HUES48 (cell line): ENCODE results near the gene MAP3K3.
"Not testable (repeated sequence)": the region's sequence is repeated elsewhere in the genome, so short reads cannot be mapped to it uniquely, and the experiment has no call there.

Source experiments
- H3K27ac ChIP-seq: one replicate; pipeline ENCODE4 v1.7.0; 2013; ENCODE audit warnings: low read depth, low read length, inconsistent platforms
- H3K27me3 ChIP-seq: 2 replicates; pipeline ENCODE4 v1.6.1; 2013; ENCODE audit warnings: mild to moderate bottlenecking, low read length; ENCODE audit not compliant: control insufficient read depth, insufficient read depth
- H3K36me3 ChIP-seq: 2 replicates; pipeline ENCODE4 v1.6.1; 2013; ENCODE audit warnings: low read length; ENCODE audit not compliant: control insufficient read depth, insufficient read depth
- H3K4me1 ChIP-seq: 2 replicates; pipeline ENCODE4 v1.6.1; 2013; ENCODE audit warnings: mild to moderate bottlenecking, low read length; ENCODE audit not compliant: control insufficient read depth, insufficient read depth
- H3K4me3 ChIP-seq: 2 replicates; pipeline ENCODE4 v1.5.1; 2013; ENCODE audit warnings: mild to moderate bottlenecking, low read depth, low read length
- H3K9ac ChIP-seq: 2 replicates; pipeline ENCODE4 v1.6.1; 2013; ENCODE audit warnings: mild to moderate bottlenecking, low read depth, low read length, moderate library complexity
- H3K9me3 ChIP-seq: 2 replicates; pipeline ENCODE4 v1.6.1; 2013; ENCODE audit warnings: low read length; ENCODE audit not compliant: control insufficient read depth, insufficient read depth

MAP3K3 gene

DNA sequence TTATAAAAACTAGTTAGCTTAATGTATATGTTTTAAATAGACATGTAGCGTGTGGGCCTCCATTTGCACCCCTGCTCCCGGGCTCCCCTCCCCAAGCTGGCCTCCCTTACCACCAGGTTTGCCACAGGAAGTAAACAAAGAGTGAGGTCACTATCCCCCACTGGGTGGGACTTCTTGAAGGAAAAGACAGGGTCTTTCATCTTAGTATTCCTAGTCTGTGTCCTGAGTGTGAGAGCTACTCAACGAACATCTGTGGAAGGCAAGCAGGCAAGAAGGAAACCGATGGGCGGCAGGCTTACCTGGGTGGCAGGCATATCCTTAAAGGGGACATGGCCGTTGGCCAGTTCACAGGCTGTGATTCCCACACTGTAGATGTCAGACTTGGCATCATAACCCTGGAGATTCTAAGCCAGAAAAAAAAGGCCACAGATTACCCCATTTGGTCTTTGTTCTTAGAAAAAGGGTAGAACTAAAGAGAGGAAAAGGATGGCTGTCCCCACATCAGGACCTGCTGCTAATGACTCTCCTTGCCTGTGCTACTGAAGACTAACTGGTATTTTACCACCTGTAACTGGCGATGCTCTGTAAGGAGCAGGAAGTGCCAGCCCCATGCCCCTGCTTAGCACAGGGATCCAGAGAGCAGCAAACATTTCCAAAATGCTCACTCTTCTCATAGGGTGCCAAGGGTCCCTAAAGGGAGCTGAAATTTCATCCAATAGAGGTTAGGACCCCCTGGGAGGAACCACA is 84.3 kb downstream of the MAP3K3 start:
- peaks cover 50% of the 10 kb centered on the region for H3K36me3 ChIP-seq
- H3K4me3 ChIP-seq: no peak overlapping the region
- no peaks in the 10 kb centered on the region for H3K9me3 ChIP-seq
- H3K4me1 ChIP-seq: peaks cover under 1% of the 10 kb centered on the region; the same call in 1 of the 2 replicates
- H3K27me3 ChIP-seq: no peaks in the 10 kb centered on the region
- no peak overlapping the region for H3K27ac ChIP-seq
- no peak overlapping the region for H3K9ac ChIP-seq

DNA sequence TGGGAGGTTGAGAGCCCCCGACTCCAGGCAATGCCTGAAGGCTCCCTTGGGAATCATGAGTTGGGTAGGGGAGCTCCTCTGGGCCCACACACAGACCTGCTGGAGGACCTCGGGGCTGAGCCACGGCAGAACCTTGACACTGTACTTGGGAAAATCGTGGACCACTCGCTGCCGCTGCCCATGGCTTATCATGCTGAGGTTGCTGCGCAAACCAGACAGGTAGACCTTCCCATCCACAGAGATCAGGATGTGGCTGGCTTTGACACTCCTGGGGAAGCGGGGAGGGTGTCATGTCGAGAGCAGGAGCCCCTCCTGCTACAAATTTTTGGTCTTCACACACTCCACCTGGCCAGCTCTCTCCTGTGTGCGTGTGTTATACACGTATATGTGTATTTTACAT is 84.9 kb downstream of the MAP3K3 start:
- Histone ChIP-seq H3K36me3 (peaks cover 56% of the 10 kb centered on the region), H3K27me3 (no peaks in the 10 kb centered on the region), H3K4me1 (no peaks in the 10 kb centered on the region), H3K9me3 (no peaks in the 10 kb centered on the region), H3K9ac (no peak overlapping the region), H3K27ac (no peak overlapping the region), H3K4me3 (no peak overlapping the region)

DNA sequence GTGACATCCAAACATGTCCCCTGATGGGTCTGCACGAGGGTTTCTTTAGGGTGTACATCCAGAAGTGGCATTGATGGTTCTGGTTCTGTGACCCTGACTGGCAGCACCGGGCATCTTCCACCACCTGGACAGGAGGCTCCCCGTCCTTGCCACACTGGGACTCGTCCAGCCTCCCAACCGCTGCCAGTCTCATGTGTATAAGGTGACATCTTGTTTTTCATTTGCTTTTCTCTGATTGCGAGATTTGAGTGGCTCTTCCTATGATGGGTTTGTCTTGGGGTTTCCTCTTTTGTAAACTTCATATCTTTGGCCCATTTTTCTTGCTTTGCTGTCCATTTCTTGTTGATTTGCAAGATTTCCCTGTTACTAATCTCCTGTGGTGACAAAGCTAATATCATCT is 86.9 kb downstream of the MAP3K3 start:
- Histone ChIP-seq H3K27ac (no peak overlapping the region), H3K9me3 (no peaks in the 10 kb centered on the region), H3K9ac (no peak overlapping the region), H3K4me3 (no peak overlapping the region), H3K4me1 (no peaks in the 10 kb centered on the region), H3K36me3 (peaks cover 52% of the 10 kb centered on the region), H3K27me3 (no peaks in the 10 kb centered on the region)

DNA sequence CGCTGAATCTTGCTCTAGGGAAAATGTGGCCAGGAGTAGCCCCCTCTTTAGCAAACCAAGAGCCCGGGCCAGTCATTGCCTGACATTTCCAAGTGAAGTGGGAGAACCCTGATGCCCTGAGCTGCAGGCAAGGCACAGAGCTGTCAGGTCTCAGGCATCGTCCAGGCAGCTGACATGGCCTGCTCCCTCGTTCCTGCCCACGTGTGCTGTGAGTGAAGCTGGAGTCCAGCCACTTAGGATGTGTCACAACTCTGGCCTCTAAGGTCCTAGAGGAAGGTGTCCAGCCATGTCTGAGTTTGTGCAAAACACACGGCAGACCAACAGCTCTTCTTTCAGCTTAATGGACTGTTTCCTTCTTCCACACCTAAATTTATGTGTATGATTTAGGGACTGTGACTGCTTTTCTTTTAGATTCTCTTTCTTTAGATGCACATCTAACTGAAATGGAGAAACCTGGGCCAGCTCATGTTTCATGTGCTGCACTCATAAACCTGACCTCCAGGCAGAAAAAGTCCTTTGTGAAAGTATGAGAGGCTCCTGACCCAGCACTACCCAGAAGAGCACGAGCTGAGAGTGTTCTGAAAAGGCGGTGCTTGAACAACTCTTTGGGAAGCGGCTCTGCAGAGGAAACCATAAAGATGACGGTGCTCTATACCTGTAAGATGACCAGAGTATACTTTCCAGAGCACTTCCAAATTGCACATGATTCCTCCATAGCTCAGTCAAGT is 92.5 kb downstream of the MAP3K3 start:
- no peaks in the 10 kb centered on the region for H3K27me3 ChIP-seq
- H3K36me3 ChIP-seq: peaks cover 34% of the 10 kb centered on the region
- no peak overlapping the region for H3K4me3 ChIP-seq
- no peak overlapping the region for H3K27ac ChIP-seq
- H3K4me1 ChIP-seq: no peaks in the 10 kb centered on the region
- no peak overlapping the region for H3K9ac ChIP-seq
- H3K9me3 ChIP-seq: no peaks in the 10 kb centered on the region

DNA sequence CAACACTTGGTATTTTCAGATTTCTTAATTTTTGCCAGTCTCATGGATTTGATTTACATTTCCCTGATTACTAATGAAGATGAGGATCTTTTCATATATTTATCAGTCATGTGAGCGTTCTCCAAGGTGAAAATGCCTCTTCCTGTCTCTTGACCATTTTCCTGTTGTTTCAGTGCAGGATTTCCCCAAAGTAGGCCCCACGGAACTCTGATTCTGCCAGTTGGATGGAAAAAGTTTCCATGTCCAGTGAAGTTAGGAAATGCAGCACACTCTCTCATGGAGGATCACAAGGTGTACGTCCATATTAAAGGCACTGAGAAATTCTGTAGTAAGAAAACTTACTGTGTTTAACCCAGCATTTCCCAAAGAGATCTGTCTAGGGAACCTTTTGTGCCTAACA is 94.2 kb downstream of the MAP3K3 start:
- Histone ChIP-seq H3K9me3 (no peaks in the 10 kb centered on the region), H3K9ac (no peak overlapping the region), H3K4me3 (no peak overlapping the region), H3K4me1 (no peaks in the 10 kb centered on the region), H3K27ac (no peak overlapping the region), H3K36me3 (peaks cover 25% of the 10 kb centered on the region), H3K27me3 (no peaks in the 10 kb centered on the region)

DNA sequence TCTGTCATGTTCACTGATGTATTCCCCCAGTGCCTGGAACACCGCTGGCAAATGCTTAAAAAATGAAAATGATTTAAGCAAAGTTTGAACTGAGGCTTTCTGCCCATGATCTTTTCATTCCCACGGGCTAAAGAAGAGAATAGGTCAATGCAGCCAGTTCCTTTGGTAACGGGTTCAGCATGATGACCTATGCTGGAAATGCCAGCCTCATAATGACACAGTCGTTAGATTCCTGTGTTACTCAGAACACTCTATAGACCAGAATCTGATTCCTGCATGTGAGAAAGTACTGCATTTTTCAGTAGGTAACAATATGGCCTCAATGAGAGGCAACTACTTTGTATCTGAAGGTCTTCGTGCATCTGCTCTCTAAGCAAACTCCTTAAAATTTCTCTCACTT is 96.8 kb downstream of the MAP3K3 start:
- H3K9ac ChIP-seq: no peak overlapping the region
- no peak overlapping the region for H3K27ac ChIP-seq
- H3K27me3 ChIP-seq: no peaks in the 10 kb centered on the region
- H3K9me3 ChIP-seq: no peaks in the 10 kb centered on the region
- peaks cover 14% of the 10 kb centered on the region; the same call in 1 of the 2 replicates for H3K36me3 ChIP-seq
- no peaks in the 10 kb centered on the region for H3K4me1 ChIP-seq
- H3K4me3 ChIP-seq: no peak overlapping the region

DNA sequence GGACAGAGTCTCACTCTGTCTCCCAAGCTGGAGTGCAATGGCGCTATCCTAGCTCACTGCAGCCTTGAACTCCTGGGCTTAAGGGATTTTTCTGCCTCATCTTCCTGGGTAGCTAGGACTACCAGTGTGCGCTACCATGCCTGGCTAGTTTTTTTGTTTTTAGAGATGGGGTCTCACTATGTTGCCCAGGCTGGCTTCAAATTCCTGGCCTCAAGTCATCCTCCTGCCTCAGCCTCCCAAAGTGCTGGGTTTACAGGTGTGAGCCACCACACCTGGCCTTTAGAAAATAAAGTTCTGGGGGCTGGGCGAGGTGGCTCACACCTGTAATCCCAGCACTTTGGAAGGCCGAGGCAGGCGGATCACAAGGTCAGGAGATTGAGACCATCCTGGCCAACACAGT is 98.0 kb downstream of the MAP3K3 start:
- H3K9me3 ChIP-seq, H3K27ac ChIP-seq, H3K4me3 ChIP-seq, H3K4me1 ChIP-seq, H3K9ac ChIP-seq, H3K27me3 ChIP-seq: not testable (repeated sequence)
- peaks cover 14% of the 10 kb centered on the region; the same call in 1 of the 2 replicates for H3K36me3 ChIP-seq

DNA sequence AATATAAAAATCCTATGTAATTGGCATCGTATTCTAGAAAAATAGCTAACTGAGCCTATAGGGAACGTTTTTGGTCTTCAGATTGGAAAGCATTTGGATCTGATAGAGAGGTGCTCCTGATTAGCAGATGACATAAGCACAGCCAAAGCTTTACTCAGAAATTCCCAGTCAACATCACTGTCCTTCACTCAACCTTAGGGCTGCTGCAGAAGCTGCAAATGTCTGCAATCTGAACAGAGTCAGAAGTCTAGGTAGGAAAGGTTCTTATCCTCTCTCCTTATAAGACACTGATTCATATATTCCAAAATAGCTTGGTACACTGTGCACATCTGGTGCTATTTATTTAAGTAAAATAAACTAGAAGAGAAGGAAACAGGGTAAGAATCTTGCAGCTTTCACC is 100.2 kb downstream of the MAP3K3 start:
- Histone ChIP-seq H3K9ac (no peak overlapping the region), H3K4me1 (no peaks in the 10 kb centered on the region), H3K36me3 (peaks cover 22% of the 10 kb centered on the region), H3K27me3 (no peaks in the 10 kb centered on the region), H3K9me3 (no peaks in the 10 kb centered on the region), H3K27ac (no peak overlapping the region), H3K4me3 (no peak overlapping the region)

DNA sequence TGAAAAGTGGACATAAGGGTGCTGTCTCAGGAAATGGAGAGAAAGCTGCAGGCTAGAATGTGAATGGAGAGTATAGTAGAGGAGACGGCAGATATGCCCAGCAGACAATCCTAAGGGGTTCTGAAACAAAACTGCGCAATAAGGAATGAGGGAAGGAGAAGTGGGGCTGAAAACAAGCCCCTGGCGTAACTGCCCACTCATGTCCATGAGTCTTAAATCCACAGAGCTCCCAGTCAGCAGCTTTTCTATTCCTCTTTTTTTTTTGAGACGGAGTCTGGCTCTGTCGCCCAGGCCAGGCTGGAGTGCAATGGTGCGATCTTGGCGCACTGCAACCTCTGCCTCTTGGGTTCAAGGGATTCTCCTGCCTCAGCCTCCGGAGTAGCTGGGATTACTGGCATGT is 113.5 kb downstream of the MAP3K3 start:
- Histone ChIP-seq H3K9ac (no peak overlapping the region), H3K4me1 (peaks cover 7% of the 10 kb centered on the region; the same call in 1 of the 2 replicates), H3K4me3 (no peak overlapping the region), H3K27ac (no peak overlapping the region), H3K27me3 (no peaks in the 10 kb centered on the region), H3K36me3 (peaks cover 5% of the 10 kb centered on the region; the same call in 1 of the 2 replicates), H3K9me3 (no peaks in the 10 kb centered on the region)

DNA sequence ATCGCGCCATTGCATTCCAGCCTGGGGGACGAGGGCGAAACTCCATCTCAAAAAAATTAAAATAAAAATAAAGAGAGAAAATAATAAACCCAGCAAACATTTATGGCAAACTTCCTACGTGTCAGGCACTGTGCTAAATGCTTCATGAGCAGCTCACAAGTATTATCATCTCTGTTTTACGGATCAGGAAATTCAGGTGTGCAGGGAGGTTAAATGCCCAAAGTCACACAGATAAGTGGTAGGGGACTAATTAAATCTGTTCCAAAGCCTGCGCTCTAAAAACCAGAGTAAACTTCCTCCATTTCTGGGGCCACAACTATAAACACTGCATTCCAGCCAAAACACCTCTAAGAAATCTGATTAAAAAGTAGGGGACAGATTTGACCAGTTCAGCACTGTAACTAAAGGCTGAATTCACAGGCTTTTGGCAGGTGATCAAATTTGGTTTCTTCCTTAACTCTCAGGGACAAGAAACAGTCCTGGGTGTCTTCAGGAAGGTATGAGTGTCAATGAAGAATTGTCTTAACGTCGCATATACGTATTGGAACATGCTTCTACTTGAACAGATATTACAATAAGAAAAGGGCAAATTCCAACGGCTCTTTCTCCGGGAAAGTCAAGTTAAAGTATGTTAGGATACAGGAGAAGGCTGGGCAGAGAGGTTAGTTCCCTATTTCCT is 118.4 kb downstream of the MAP3K3 start:
- H3K4me1 ChIP-seq: peaks cover 11% of the 10 kb centered on the region; the same call in 1 of the 2 replicates
- peak overlapping the region; percentile 87 for H3K9ac ChIP-seq
- H3K4me3 ChIP-seq: peak overlapping the region; percentile 93
- no peaks in the 10 kb centered on the region for H3K9me3 ChIP-seq
- H3K27ac ChIP-seq: peak overlapping the region; percentile 97
- H3K36me3 ChIP-seq: peaks cover 3% of the 10 kb centered on the region
- H3K27me3 ChIP-seq: no peaks in the 10 kb centered on the region

DNA sequence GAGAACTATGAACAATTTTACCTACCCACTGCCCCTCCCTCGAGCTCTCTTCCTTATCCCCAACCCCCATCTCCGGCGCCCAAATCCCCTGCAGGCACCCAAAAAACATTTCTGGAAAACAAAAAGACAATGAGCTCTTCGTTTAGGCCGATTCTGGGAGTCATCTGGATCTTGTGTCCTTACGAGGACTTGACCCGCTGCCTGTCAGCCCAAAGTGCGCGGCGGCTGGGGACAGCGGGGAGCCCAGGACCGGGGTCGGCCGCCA is 118.9 kb downstream of the MAP3K3 start:
- Histone ChIP-seq H3K9me3 (no peaks in the 10 kb centered on the region), H3K27me3 (no peaks in the 10 kb centered on the region), H3K36me3 (peaks cover 8% of the 10 kb centered on the region), H3K4me1 (peaks cover 11% of the 10 kb centered on the region; the same call in 1 of the 2 replicates), H3K27ac (peak overlapping the region; percentile 97), H3K9ac (peak overlapping the region; percentile 87), H3K4me3 (peak overlapping the region; percentile 93)
